CD4-positive, alpha-beta T cell treated with Interferon gamma for 1 hour (primary cell): ENCODE data around the gene PDE1A.

ENCODE experiments used
- DNase-seq: peaks from one replicate; pipeline ENCODE4 v3.0.0-alpha.2; 2020

Gene PDE1A

DNA sequence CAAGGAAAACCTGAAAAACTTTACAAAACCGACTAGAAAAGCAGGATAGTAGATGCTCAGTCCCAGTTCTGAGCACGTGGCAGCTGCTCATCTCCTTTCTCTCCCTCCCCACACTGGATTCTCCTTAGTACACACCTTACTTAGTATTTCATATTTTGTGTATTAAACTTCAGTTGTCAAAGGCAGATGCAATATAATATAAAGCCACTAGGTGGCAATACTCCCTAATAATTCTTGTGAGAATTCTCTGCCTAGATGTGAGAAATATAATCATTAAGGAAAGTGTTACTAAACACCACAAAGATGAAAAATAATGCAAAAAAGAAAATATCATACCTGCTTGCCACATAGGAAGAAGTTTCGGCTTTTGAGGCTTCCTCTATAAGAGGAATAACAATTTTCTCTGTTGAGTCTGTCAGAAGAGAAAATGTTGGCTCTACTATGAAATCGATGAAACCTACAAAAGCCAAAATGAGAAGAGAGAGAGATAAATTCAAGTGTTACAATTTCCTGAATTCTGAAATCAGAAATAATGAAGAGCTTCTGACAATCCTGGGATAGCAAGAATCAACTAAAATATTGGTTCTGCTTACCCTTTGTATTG, 240.6 kb downstream of the PDE1A start:
- no peak for DNase-seq

- DNase-seq = no peak
These were observed 244.4 kb downstream of the PDE1A start for GRCh38 chr2:182182436-182182835.

DNA sequence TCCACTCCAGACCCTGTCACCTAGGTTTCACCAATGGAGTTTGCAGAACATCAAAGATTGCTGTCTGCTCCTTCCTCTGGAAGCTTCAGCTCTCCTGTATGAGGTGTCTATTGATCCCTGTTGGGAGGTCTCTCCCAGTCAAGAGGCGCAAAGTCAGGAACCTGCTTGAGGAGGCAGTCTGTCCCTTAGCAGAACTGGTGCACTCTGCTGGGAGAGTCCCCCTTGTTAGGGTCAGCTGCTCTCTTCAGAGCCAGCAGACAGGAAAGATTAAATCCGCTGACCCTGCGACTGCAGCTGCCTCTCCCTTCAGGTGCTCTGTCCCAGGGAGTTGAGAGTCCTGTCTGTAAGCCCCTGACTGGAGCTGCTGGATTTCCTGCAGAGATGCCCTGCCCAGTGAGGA, 245.5 kb downstream of the PDE1A start:
- no peak for DNase-seq

DNA sequence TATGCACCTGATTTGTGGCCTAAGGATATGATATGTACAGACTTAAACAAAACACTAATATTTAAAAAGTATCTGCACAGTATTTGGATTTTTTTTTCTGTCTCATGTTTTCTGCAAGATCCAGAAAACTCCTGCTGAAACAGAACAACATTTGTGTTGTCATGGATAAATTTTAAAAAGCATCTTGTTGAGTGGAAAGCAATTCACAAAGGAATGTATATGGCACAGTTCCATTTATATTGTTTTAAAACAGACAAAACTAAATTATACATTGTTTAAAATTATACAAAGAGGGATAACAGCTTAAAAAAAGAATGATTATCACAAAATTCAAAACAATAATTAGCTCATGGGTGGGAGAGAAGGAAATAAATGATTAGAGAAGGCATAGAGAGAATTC, 247.7 kb downstream of the PDE1A start:
- no peak for DNase-seq

DNA sequence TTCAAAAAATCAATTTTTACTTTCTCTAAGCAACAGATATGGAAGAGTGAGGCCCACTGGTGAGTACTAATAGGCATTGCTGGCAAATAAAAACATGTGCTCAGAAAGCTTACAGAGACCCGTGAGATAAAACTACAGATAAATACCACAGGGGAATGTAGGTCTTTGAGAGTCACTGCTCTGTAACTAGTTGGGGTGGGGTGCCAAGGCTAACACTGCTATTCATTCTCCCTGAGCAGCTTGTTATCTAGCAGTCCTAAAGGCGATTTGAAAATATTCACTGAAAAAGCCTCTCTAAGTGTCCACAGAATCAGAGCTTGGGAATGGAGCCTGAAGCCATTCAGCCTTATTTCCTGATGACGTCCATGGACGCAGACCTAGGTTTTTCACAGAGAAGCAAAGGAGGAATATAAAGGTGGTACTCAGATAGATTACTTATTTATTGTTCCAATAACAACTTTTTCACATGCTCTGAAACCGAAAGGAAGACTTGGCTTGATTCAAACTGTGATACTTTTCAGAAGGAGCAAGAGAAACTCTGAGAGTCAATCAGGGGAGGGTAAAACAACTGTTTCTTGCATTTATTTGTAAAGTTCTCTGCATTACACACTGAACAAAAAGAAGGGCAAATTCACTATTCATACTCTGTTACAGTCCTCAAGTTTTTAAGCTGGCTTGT, 252.8 kb downstream of the PDE1A start:
- no peak for DNase-seq

- no peak for DNase-seq
These were observed 256.5 kb downstream of the PDE1A start for GRCh38 chr2:182170341-182170740.

GRCh38 chr2:182167882-182168281, 259.0 kb downstream of the PDE1A start:
- no peak for DNase-seq

DNA sequence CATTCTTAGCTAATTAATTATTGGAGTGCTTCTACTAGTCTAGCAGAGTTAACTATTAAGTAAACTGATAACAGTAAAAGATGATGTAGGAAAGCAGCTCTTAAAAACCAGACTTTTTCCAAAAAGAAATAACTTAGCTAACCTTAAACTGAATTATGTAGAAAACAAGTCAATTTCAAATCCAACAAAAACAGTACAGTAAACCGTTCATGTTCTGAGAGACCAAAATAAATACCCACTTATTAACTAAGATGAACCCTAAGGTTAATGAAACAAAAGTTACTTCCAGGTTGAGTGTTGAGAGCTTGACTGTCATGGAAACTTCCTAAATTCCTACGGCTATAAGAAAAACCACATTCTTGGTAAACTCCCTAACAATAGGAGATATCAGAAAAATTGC, 260.0 kb downstream of the PDE1A start:
- no peak for DNase-seq

GRCh38 chr2:182166406-182166805, 260.4 kb downstream of the PDE1A start:
- DNase-seq = no peak

- no peak for DNase-seq
These were observed 261.6 kb downstream of the PDE1A start for GRCh38 chr2:182165202-182165601.

DNA sequence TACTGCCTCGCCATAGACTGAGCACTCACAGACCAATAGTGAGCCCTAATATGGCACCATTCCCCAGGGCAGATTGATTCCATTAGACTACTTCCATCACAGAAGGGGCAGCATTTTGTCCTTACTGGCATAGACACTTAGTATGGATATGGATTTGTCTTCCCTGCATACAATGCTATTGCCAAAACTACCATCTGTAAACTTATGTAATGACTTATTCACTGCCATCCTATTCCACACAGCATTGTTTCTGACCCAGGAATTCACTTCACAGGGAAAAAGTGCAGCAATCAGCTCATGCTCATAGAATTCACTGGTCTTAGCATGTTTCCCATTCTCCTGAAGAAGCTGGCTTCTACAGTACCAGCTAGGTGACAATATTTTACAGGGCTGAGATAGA, 262.1 kb downstream of the PDE1A start:
- DNase-seq = no peak

GRCh38 chr2:182163878-182164277, 263.0 kb downstream of the PDE1A start:
- DNase-seq = no peak

DNA sequence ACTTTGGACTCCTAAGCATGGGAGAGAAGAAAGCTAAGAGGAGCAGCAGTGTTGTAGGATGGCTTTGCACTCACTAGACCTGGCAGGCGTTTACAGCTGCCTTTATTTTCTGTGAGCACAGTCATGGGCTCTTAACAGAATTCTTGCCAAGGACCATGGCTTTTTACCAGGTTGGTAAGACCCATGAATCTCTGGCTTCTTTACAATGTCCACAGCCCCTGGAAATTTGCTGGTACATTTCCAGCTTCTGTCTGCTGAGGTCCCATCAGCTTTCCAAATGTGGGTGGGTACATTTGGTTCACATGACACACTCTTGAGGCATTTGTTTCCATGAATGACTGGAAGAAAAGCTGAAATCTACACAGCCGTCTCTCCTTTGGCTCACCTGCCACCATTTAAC, 278.5 kb downstream of the PDE1A start:
- no peak for DNase-seq

- DNase-seq = no peak
These were observed 282.1 kb downstream of the PDE1A start for GRCh38 chr2:182144776-182145165.

DNA sequence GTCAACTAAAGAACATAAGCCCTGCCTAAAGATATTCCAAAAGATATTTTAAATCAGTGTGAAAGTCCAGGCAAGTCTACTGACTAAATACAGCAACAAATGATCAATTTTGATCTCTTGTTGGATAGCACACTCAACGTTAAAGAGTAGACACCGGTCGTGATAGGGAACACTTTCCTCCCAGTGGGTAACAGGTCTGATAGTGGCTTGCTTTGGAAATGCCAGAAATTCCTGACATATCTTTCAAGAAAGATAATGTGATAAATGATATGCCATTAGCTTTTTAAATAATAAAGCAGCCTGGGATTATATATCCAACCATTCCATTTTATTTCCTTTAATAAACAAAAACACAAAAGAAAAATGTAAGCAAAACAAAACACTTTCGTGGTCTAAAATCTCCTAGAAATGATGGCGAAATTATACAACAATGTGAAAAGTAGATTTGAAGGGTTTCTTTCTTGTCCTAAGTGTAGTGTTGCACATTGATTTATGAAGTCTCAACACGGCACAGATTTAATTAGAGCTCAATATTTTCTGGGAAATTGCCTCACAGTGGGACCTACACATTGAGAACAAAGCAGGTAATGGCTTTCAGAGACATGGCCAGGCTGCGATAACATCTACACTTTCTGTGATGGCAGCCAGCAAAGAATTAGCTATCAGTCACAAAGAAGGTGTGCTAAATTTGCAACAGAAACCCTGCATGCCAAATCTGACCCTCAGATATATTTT, 282.6 kb downstream of the PDE1A start:
- DNase-seq = no peak

GRCh38 chr2:182142062-182142461, 284.8 kb downstream of the PDE1A start:
- DNase-seq = no peak

- DNase-seq = no peak
These were observed 292.6 kb downstream of the PDE1A start for GRCh38 chr2:182134201-182134600.

DNA sequence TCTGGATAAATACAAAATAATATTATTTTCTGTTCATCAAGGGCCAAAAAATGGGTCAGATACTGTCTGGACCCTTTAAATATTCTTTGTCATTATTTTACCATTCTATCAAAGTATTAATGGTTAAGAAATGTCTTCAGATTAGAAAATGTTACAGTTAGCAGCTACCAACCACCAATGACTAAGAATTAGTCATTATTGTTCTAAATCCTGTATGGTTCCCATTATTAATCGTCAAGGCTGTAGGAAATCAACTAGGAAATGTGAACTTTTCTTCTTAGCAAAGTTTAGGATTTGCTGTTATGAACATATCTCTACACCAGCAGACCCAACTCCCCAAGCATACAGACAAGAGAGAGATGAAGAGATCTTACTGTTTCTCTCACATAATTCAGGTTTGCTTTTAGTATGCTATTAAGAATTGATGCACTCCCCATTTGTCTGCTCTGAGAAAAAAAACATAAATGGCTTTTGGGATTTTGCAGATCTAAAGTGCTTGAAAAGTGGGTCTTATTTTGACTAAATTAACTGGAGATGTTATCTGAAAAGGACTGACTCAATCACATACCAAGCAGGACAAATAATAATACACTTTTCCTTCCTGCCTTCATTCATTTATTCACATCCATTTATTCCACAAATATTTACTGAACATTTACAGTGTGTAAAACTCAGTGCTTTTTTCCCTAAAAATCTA, 293.5 kb downstream of the PDE1A start:
- no peak for DNase-seq

DNA sequence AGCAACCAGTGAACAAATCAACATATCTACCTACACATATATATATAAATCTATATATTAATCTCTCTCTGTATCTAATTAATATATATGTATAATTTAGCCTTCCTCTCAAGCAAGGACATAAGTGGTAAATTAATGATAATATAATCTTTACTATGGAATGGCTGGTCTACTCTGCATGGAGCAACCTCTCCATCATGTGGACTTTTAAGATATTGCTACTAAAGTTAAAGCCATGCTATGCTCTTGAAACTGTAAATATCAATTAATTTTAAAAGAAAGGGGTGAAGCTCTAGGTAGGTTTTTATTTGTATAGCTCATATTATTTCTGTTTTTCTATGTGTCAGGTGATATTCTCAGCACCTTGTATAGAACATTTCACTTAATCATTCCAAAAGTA, 294.2 kb downstream of the PDE1A start:
- DNase-seq = no peak

GRCh38 chr2:182128821-182129707, 297.8 kb downstream of the PDE1A start:
- DNase-seq = no peak

- DNase-seq = no peak
These were observed 309.6 kb downstream of the PDE1A start for GRCh38 chr2:182117196-182117595.

DNA sequence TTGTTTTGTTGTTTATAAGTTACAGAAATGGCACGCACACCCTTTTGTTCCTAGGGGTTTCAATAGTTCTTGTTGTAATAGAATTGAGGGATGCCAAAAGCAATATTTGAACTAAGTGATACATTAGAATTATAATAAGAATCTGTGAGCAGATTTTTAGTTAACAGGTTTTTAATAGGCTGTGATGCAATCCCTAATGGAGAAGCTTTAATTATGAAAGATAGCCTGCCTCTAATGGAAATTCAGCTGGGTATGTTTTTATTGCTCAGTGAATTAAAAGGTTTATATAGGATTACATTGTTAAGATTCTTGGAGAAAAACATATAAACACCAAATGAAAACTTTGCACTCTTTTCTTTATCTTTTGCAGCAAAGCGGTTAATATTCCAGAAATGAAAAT, 310.1 kb downstream of the PDE1A start:
- no peak for DNase-seq

GRCh38 chr2:182115258-182115657, 311.6 kb downstream of the PDE1A start:
- DNase-seq = no peak
